Islet precursor cell (in vitro differentiated cells): ENCODE data around the gene RAMP1.

ENCODE experiments used
- DNase-seq: peaks from one replicate; pipeline ENCODE4 v3.0.0-alpha.2; 2018

Gene RAMP1

GRCh38 chr2:237876951-237877491 is 17.6 kb downstream of the RAMP1 start:
- peak; percentile 34 for DNase-seq

- peak; percentile 40 for DNase-seq
Observed at GRCh38 chr2:237877576-237878307, 18.3 kb downstream of the RAMP1 start.

GRCh38 chr2:237878321-237879057 is 19.1 kb downstream of the RAMP1 start:
- peak; percentile 40 for DNase-seq

- DNase-seq = no peak
Observed at GRCh38 chr2:237879058-237879430, 19.6 kb downstream of the RAMP1 start.

GRCh38 chr2:237879991-237880560 is 20.7 kb downstream of the RAMP1 start:
- no peak for DNase-seq

- no peak for DNase-seq
Observed at GRCh38 chr2:237882510-237883481, 23.4 kb downstream of the RAMP1 start.

GRCh38 chr2:237883951-237884446 is 24.6 kb downstream of the RAMP1 start:
- no peak for DNase-seq

- no peak for DNase-seq
Observed at GRCh38 chr2:237884681-237885080, 25.3 kb downstream of the RAMP1 start.

GRCh38 chr2:237885111-237885930 is 25.9 kb downstream of the RAMP1 start:
- peak; percentile 73 for DNase-seq

GRCh38 chr2:237885931-237886684 is 26.7 kb downstream of the RAMP1 start:
- no peak for DNase-seq

GRCh38 chr2:237886685-237887481 is 27.5 kb downstream of the RAMP1 start:
- peak; percentile 76 for DNase-seq

- no peak for DNase-seq
Observed at GRCh38 chr2:237888389-237888788, 29.0 kb downstream of the RAMP1 start.

- no peak for DNase-seq
Observed at GRCh38 chr2:237889016-237889415, 29.6 kb downstream of the RAMP1 start.

GRCh38 chr2:237889811-237890210 is 30.4 kb downstream of the RAMP1 start:
- no peak for DNase-seq

GRCh38 chr2:237892478-237892877 is 33.1 kb downstream of the RAMP1 start:
- no peak for DNase-seq

- DNase-seq = no peak
Observed at GRCh38 chr2:237892984-237893595, 33.7 kb downstream of the RAMP1 start.

- DNase-seq = no peak
Observed at GRCh38 chr2:237894396-237894979, 35.1 kb downstream of the RAMP1 start.

GRCh38 chr2:237894986-237895543 is 35.6 kb downstream of the RAMP1 start:
- no peak for DNase-seq
